SK-N-SH (cell line): ENCODE measurements around the gene TANGO6. TPM values are rescaled to one million over a fixed set of nuclear protein-coding genes. Genes with fewer than 3 reads are reported as not detected.

Source experiments
- CTCF ChIA-PET: fragments of 300-600, 350-600 bp; formaldehyde crosslinking; extraction: SDS; loops from one replicate; lab custom pipeline; 2021; lab: Yijun Ruan, JAX
- POLR2A ChIA-PET: fragments of 350-600 bp; sonication (Branson Sonifier 250); formaldehyde crosslinking; extraction: SDS; loops from one replicate; lab custom pipeline; 2020; ENCODE audit warnings: antibody characterized with exemption, inconsistent platforms; lab: Yijun Ruan, JAX
- DNase-seq: peaks from one replicate; pipeline ENCODE4 v3.0.0; 2012
- H2AFZ ChIP-seq: fragments of 200-600 bp; sonication (generic); 2 replicates; pipeline ENCODE4 v1.8.1; 2016; ENCODE audit warnings: antibody characterized with exemption, mild to moderate bottlenecking, low read depth
- H3F3A ChIP-seq: fragments of 200-600 bp; sonication (generic); replicated peaks from 2 replicates; pipeline ENCODE3; 2016; ENCODE audit warnings: antibody characterized with exemption, mild to moderate bottlenecking; ENCODE audit not compliant: insufficient read depth
- H3K27ac ChIP-seq, 2 experiments: fragments of 200-500 bp in 1 of 2; fragments of 200-600 bp in 1 of 2; sonication (Bioruptor generic) in 1 of 2; sonication (generic), shearing (Covaris generic) in 1 of 2; 2 replicates each; pipeline versions ENCODE4 v1.5.1 to v1.6.1; 2014 to 2016; ENCODE audit warnings: low read depth in 2 of 2, inconsistent platforms in 1 of 2, low read length in 1 of 2, mild to moderate bottlenecking in 1 of 2, mixed read lengths in 1 of 2
- H3K27me3 ChIP-seq: fragments of 200-600 bp; sonication (generic), shearing (Covaris generic); 2 replicates; pipeline ENCODE4 v1.6.1; 2016; ENCODE audit warnings: mixed run types; ENCODE audit not compliant: insufficient read depth
- H3K36me3 ChIP-seq, 2 experiments: fragments of 200-500 bp in 1 of 2; fragments of 200-600 bp in 1 of 2; sonication (Bioruptor generic) in 1 of 2; sonication (generic) in 1 of 2; replicated peaks in 1 of 2; 2 replicates each; pipeline versions ENCODE3 to v1.5.1; 2014 to 2016; ENCODE audit warnings: low read length in 1 of 2, mild to moderate bottlenecking in 1 of 2; ENCODE audit not compliant: insufficient read depth in 2 of 2, control insufficient read depth in 1 of 2
- H3K4me1 ChIP-seq, 2 experiments: fragments of 200-500 bp in 1 of 2; fragments of 200-600 bp in 1 of 2; sonication (Bioruptor generic) in 1 of 2; sonication (generic), shearing (Covaris generic) in 1 of 2; 2 replicates each; pipeline versions ENCODE4 v1.5.1 to v1.6.1; 2014 to 2016; ENCODE audit warnings: low read depth in 1 of 2, low read length in 1 of 2, mixed run types in 1 of 2; ENCODE audit not compliant: insufficient read depth in 2 of 2, control insufficient read depth in 1 of 2
- H3K4me2 ChIP-seq: fragments of 200-600 bp; sonication (generic), shearing (Covaris generic); 2 replicates; pipeline ENCODE4 v1.6.1; 2017; ENCODE audit warnings: mixed run types
- H3K4me3 ChIP-seq, 2 experiments: fragments of 200-500 bp in 1 of 2; fragments of 200-600 bp in 1 of 2; sonication (Bioruptor generic) in 1 of 2; sonication (generic), shearing (Covaris generic) in 1 of 2; 2 replicates each; pipeline versions ENCODE4 v1.5.1 to v1.8.1; 2014 to 2016; ENCODE audit warnings: low read depth in 2 of 2, inconsistent platforms in 1 of 2, low read length in 1 of 2, mild to moderate bottlenecking in 1 of 2, mixed read lengths in 1 of 2, moderate library complexity in 1 of 2
- H3K79me2 ChIP-seq: fragments of 200-600 bp; sonication (generic); 2 replicates; pipeline ENCODE4 v1.8.1; 2017; ENCODE audit warnings: mild to moderate bottlenecking; ENCODE audit not compliant: insufficient read depth
- H3K9ac ChIP-seq: fragments of 200-600 bp; sonication (generic); 2 replicates; pipeline ENCODE4 v1.6.1; 2017; ENCODE audit warnings: mixed run types
- H3K9me2 ChIP-seq: fragments of 200-600 bp; sonication (generic); 2 replicates; pipeline ENCODE4 v1.6.1; 2017; ENCODE audit warnings: mixed run types
- H3K9me3 ChIP-seq: fragments of 200-600 bp; sonication (generic); 2 replicates; pipeline ENCODE4 v1.6.1; 2017; ENCODE audit warnings: mixed run types, mild to moderate bottlenecking, moderate library complexity
- H4K20me1 ChIP-seq: fragments of 200-600 bp; sonication (generic); 2 replicates; pipeline ENCODE4 v1.6.1; 2017; ENCODE audit warnings: mild to moderate bottlenecking, mixed run types; ENCODE audit not compliant: insufficient read depth
- CHD2 ChIP-seq: fragments of 150-350 bp; IDR thresholded peaks from 2 replicates; pipeline ENCODE4 v1.6.1; 2018; ENCODE audit warnings: low read length; ENCODE audit not compliant: partially characterized antibody
- ELF1 ChIP-seq: IDR thresholded peaks from 2 replicates; pipeline ENCODE4 v1.4.0; 2012
- FOSL2 ChIP-seq: IDR thresholded peaks from 2 replicates; pipeline ENCODE4 v1.4.0; 2012; ENCODE audit warnings: low read depth, mild to moderate bottlenecking, moderate library complexity, borderline replicate concordance
- JUND ChIP-seq: IDR thresholded peaks from 2 replicates; pipeline ENCODE4 v1.4.0; 2012
- NFIC ChIP-seq: IDR thresholded peaks from 2 replicates; pipeline ENCODE4 v1.4.0; 2012; ENCODE audit warnings: borderline replicate concordance
- POLR2AphosphoS5 ChIP-seq: IDR thresholded peaks from 2 replicates; pipeline ENCODE4 v1.6.1; 2012; ENCODE audit warnings: low read depth, low read length
- TAF1 ChIP-seq: IDR thresholded peaks from 2 replicates; pipeline ENCODE4 v1.6.1; 2012; ENCODE audit warnings: low read depth, mild to moderate bottlenecking, low read length, moderate library complexity, borderline replicate concordance
- TCF12 ChIP-seq: IDR thresholded peaks from 2 replicates; pipeline ENCODE4 v1.4.0; 2012
- TEAD4 ChIP-seq: IDR thresholded peaks from 2 replicates; pipeline ENCODE4 v1.4.0; 2012; ENCODE audit warnings: mild to moderate bottlenecking, borderline replicate concordance; ENCODE audit not compliant: insufficient read depth
- USF1 ChIP-seq: IDR thresholded peaks from 2 replicates; pipeline ENCODE4 v1.4.0; 2012; ENCODE audit warnings: low read depth, borderline replicate concordance
- WGBS: methylation state at CpG from one replicate; pipeline ENCODE4 v1.1.6; 2017; ENCODE audit warnings: low lambda C conversion rate; 5-methylcytosine and 5-hydroxymethylcytosine counted together
- polyA plus RNA-seq, 3 experiments: library from polyadenylated mRNA; depleted of rRNA; stranded (reverse); fragments of >200 nt; gene quantifications; 2 replicates each; pipeline ENCODE4 v1.2.3, GENCODE V29; 2012
- TF ChIP-seq, protein P1 (sequence below): fragments of 200-600 bp; sonication (generic); IDR thresholded peaks from 2 replicates; pipeline ENCODE4 v1.6.1; 2017; ENCODE audit warnings: antibody characterized with exemption, mild to moderate bottlenecking, moderate library complexity
- TF ChIP-seq, protein P2 (sequence below): IDR thresholded peaks from 2 replicates; pipeline ENCODE4 v1.4.0; 2012; ENCODE audit warnings: low read depth, borderline replicate concordance

The TANGO6 gene
- polyA plus RNA-seq, 1 of the 3 experiments (the other 2 are of a cell fraction): 5.5 TPM

DNA sequence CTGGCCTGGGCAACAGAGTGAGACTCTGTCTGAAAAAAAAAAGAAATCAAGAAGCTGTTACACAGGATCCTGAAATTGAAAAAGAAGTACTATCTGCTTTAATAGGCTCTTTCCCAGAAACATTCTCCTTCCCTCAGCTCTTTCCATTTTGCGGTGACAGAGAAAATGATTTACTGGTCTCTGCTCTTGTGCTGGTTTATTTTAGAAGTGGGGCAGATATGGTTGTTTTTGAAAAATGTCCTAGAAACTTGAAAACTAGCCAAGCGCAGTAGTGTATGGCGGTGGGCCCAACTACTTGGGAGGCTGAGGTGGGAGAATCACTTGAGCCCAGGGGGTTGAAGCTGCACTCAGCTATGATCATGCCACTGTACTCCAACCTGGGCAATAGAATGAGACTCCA is 28.8 kb upstream of the TANGO6 start (continued):
- TF ChIP-seq CHD2 (no peak), USF1 (no peak), TAF1 (no peak), ELF1 (no peak)
- TF ChIP-seq, protein P1, sequence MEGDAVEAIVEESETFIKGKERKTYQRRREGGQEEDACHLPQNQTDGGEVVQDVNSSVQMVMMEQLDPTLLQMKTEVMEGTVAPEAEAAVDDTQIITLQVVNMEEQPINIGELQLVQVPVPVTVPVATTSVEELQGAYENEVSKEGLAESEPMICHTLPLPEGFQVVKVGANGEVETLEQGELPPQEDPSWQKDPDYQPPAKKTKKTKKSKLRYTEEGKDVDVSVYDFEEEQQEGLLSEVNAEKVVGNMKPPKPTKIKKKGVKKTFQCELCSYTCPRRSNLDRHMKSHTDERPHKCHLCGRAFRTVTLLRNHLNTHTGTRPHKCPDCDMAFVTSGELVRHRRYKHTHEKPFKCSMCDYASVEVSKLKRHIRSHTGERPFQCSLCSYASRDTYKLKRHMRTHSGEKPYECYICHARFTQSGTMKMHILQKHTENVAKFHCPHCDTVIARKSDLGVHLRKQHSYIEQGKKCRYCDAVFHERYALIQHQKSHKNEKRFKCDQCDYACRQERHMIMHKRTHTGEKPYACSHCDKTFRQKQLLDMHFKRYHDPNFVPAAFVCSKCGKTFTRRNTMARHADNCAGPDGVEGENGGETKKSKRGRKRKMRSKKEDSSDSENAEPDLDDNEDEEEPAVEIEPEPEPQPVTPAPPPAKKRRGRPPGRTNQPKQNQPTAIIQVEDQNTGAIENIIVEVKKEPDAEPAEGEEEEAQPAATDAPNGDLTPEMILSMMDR: no peak
- TF ChIP-seq, all 33 proteins: peak for 0

DNA sequence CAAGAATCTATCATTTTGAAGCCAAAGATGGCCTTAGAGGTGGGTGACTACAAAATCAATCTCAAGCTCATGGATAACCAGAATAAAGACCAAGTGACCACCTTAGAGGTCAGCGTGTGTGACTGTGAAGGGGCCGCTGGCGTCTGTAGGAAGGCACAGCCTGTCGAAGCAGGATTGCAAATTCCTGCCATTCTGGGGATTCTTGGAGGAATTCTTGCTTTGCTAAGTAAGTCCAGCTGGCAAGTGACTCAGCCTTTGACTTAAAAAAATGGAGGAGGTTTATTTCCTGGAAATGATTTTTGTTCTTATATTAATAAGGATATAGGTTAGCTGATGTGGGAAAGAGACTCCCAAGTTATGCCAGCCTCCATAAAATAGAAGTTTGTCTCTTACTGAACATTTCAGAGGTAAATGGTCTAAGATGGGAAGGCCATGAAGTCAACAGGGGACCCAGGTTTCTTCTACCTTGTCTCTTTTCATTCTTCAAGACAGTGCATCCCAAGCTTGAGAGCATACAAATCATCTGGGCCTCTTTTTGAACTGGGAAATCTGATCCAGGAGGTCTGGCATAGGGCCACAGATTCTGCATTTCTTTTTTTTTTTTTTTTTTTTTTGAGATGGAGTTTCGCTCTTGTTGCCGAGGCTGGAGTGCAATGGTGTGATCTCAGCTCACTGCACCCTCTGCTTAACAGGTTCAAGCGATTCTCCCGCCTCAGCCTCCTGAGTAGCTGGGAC is 19.8 kb upstream of the TANGO6 start:
- Histone ChIP-seq H3K4me3 (no peak overlapping the region), H3K9me3 (no peaks in the 10 kb centered on the region), H4K20me1 (no peaks in the 10 kb centered on the region), H3K9me2 (no peaks in the 10 kb centered on the region), H3K27me3 (no peaks in the 10 kb centered on the region; the same call in 1 of the 2 replicates), H3K27ac (peak overlapping the region; percentile 23 to 47; a peak in 3 of 4 replicates), H3K9ac (no peak overlapping the region), H3K4me1 (no peaks in the 10 kb centered on the region), H3K36me3 (no peaks in the 10 kb centered on the region), H3K79me2 (no peaks in the 10 kb centered on the region), H3F3A (peaks cover 6% of the 10 kb centered on the region), H2AFZ (peak overlapping the region; percentile 47; the same call in 1 of the 2 replicates), H3K4me2 (0 out of 2 replicates have a peak overlapping the region, but pooled peaks have one; percentile 18)
- POLR2A ChIA-PET: no interaction called here
- 63% methylated on average over 8 of the region's 8 CpGs for WGBS
- no peak for DNase-seq
- CTCF ChIA-PET: interaction anchor here (1.3 to 2.6 kb wide), 2 partner anchors 233 to 295 kb away, joined by 3 to 7 read pairs; no protein-coding TSS in a partner anchor
- TF ChIP-seq FOSL2: peak; percentile 65
- TF ChIP-seq TCF12: peak; percentile 77
- no peak for TF ChIP-seq NFIC
- TF ChIP-seq, protein P2, sequence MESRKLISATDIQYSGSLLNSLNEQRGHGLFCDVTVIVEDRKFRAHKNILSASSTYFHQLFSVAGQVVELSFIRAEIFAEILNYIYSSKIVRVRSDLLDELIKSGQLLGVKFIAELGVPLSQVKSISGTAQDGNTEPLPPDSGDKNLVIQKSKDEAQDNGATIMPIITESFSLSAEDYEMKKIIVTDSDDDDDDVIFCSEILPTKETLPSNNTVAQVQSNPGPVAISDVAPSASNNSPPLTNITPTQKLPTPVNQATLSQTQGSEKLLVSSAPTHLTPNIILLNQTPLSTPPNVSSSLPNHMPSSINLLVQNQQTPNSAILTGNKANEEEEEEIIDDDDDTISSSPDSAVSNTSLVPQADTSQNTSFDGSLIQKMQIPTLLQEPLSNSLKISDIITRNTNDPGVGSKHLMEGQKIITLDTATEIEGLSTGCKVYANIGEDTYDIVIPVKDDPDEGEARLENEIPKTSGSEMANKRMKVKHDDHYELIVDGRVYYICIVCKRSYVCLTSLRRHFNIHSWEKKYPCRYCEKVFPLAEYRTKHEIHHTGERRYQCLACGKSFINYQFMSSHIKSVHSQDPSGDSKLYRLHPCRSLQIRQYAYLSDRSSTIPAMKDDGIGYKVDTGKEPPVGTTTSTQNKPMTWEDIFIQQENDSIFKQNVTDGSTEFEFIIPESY: no peak
- peak; percentile 27; the same call in 1 of the 2 replicates for TF ChIP-seq TAF1
- TF ChIP-seq POLR2AphosphoS5: peak; percentile 50; the same call in 1 of the 2 replicates
- peak; percentile 53 for TF ChIP-seq JUND
- TF ChIP-seq TEAD4: peak; percentile 85
